Ureter (tissue), 1 donor: ENCODE measurements around the gene CDC25A. TPM values are rescaled to one million over a fixed set of nuclear protein-coding genes. Genes with fewer than 3 reads are reported as not detected.

ENCODE experiments used
- DNase-seq: peaks from one replicate; pipeline ENCODE4 v3.0.0-alpha.2; 2020; ENCODE audit warnings: low spot score
- total RNA-seq: library from RNA; stranded (reverse); gene quantifications from one replicate; pipeline ENCODE4 v1.2.4, GENCODE V29; 2023
- donor health status: DM: yes; HTN: yes; CAD: no.

Gene CDC25A
- total RNA-seq, 1 donor from 2014 or later, result 2.1 TPM

- no peak for DNase-seq
Measured at GRCh38 chr3:48107227-48107626, 81.0 kb downstream of the CDC25A start.

Other genes with a start within 250 kb of the CDC25A start
- 265 TPM for gene MAP4, start 172.0 kb downstream of the CDC25A start, total RNA-seq
- 2.0 TPM for gene CAMP, start 35.1 kb upstream of the CDC25A start, total RNA-seq
- gene ZNF589, start 52.7 kb upstream of the CDC25A start, total RNA-seq, result 18.1 TPM
- gene NME6, start 113.0 kb upstream of the CDC25A start, total RNA-seq, result 30.8 TPM
- gene SPINK8, start 145.2 kb upstream of the CDC25A start, total RNA-seq, result 12.0 TPM
- 0.23 TPM for gene FBXW12, start 183.8 kb upstream of the CDC25A start, total RNA-seq
- 259 TPM for gene PLXNB1, start 241.7 kb upstream of the CDC25A start, total RNA-seq